LNCAP (cell line): ENCODE data around the gene GSKIP.

Source experiments
- CTCF ChIP-seq: fragments of 450-650 bp; IDR thresholded peaks from 2 replicates; pipeline ENCODE4 v1.5.1; 2017; ENCODE audit warnings: mild to moderate bottlenecking

GSKIP gene

GRCh38 chr14:96417254-96417653 lies 53.9 kb downstream of the GSKIP start:
- no peak for TF ChIP-seq CTCF

- TF ChIP-seq CTCF = no peak
Measured at GRCh38 chr14:96418075-96418474, 54.7 kb downstream of the GSKIP start.

- TF ChIP-seq CTCF = no peak
Measured at GRCh38 chr14:96421236-96421635, 57.9 kb downstream of the GSKIP start.

GRCh38 chr14:96422992-96423391 lies 59.7 kb downstream of the GSKIP start:
- no peak for TF ChIP-seq CTCF

GRCh38 chr14:96423446-96424108 lies 60.3 kb downstream of the GSKIP start:
- no peak for TF ChIP-seq CTCF

- peak; percentile 72 for TF ChIP-seq CTCF
Measured at GRCh38 chr14:96424109-96424989, 61.0 kb downstream of the GSKIP start.

GRCh38 chr14:96434040-96434439 lies 70.7 kb downstream of the GSKIP start:
- no peak for TF ChIP-seq CTCF
